Right lobe of liver (tissue), 4 donors: ENCODE measurements around the gene OLIG2.

ENCODE experiments used
- POLR2A ChIP-seq: fragments of 450-650 bp; IDR thresholded peaks from one replicate; pipeline ENCODE4 v1.6.1; 2017; ENCODE audit warnings: antibody characterized with exemption, mild to moderate bottlenecking
- TF ChIP-seq, protein P1 (sequence below), 4 donors: fragments of 200-600 bp in 3 of 4; fragments of 450-650 bp in 1 of 4; IDR thresholded peaks; one replicate each; pipeline versions ENCODE4 v1.5.1 to v1.8.0; 2016 to 2022; ENCODE audit warnings: antibody characterized with exemption in 4 of 4, mild to moderate bottlenecking in 2 of 4
- donor health status: DM: no; HTN: no; CAD: no.
- donor health status: DM: no; HTN: no; CAD: no.
- donor health status: DM: no; HTN: yes; CAD: no.

GRCh38 chr21:33057385-33057940 lies 31.7 kb downstream of the OLIG2 start:
- TF ChIP-seq, protein P1, sequence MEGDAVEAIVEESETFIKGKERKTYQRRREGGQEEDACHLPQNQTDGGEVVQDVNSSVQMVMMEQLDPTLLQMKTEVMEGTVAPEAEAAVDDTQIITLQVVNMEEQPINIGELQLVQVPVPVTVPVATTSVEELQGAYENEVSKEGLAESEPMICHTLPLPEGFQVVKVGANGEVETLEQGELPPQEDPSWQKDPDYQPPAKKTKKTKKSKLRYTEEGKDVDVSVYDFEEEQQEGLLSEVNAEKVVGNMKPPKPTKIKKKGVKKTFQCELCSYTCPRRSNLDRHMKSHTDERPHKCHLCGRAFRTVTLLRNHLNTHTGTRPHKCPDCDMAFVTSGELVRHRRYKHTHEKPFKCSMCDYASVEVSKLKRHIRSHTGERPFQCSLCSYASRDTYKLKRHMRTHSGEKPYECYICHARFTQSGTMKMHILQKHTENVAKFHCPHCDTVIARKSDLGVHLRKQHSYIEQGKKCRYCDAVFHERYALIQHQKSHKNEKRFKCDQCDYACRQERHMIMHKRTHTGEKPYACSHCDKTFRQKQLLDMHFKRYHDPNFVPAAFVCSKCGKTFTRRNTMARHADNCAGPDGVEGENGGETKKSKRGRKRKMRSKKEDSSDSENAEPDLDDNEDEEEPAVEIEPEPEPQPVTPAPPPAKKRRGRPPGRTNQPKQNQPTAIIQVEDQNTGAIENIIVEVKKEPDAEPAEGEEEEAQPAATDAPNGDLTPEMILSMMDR (IDR thresholded peaks at IDR 0.05): no peak
- TF ChIP-seq POLR2A: no peak
